Measurements from ENCODE around the gene TCF25.
"Not testable (repeated sequence)": the region's sequence is repeated elsewhere in the genome, so short reads cannot be mapped to it uniquely, and the experiment has no call there.

The TCF25 gene

GRCh38 chr16:89931964-89932363 lies 58.6 kb downstream of the TCF25 start:
- no peak overlapping the region for H3K4me3 ChIP-seq (ENCODE audit: low read length)
- no peak overlapping the region for H3K9ac ChIP-seq (ENCODE audit: low read length)
- no peaks in the 10 kb centered on the region for H3K27me3 ChIP-seq (replicated peaks; ENCODE audit: control insufficient read depth, insufficient read depth, low read length)
- peaks cover 36% of the 10 kb centered on the region for H3K36me3 ChIP-seq (ENCODE audit: control insufficient read depth, insufficient read depth, low read length, severe bottlenecking)
- no peaks in the 10 kb centered on the region for H3K4me1 ChIP-seq (ENCODE audit: control insufficient read depth, insufficient read depth, low read length)
- no peak for DNase-seq (ENCODE audit: low read depth)
- H3K9me3 ChIP-seq (ENCODE audit: control insufficient read depth, low read length): no peaks in the 10 kb centered on the region

GRCh38 chr16:89934019-89934418 lies 60.6 kb downstream of the TCF25 start:
- not testable (repeated sequence) for H3K4me3 ChIP-seq (ENCODE audit: low read length); DNase-seq (ENCODE audit: low read depth); H3K9ac ChIP-seq (ENCODE audit: low read length); H3K27me3 ChIP-seq (replicated peaks; ENCODE audit: control insufficient read depth, insufficient read depth, low read length); H3K4me1 ChIP-seq (ENCODE audit: control insufficient read depth, insufficient read depth, low read length); H3K9me3 ChIP-seq (ENCODE audit: control insufficient read depth, low read length)
- H3K36me3 ChIP-seq (ENCODE audit: control insufficient read depth, insufficient read depth, low read length, severe bottlenecking): peaks cover 36% of the 10 kb centered on the region

- H3K4me1 ChIP-seq (ENCODE audit: control insufficient read depth, insufficient read depth, low read length): no peaks in the 10 kb centered on the region
- no peak overlapping the region for H3K9ac ChIP-seq (ENCODE audit: low read length)
- DNase-seq (ENCODE audit: low read depth): no peak
- no peaks in the 10 kb centered on the region for H3K27me3 ChIP-seq (replicated peaks; ENCODE audit: control insufficient read depth, insufficient read depth, low read length)
- no peak overlapping the region for H3K4me3 ChIP-seq (ENCODE audit: low read length)
- H3K36me3 ChIP-seq (ENCODE audit: control insufficient read depth, insufficient read depth, low read length, severe bottlenecking): peaks cover 36% of the 10 kb centered on the region
- H3K9me3 ChIP-seq (ENCODE audit: control insufficient read depth, low read length): no peaks in the 10 kb centered on the region
Measured at GRCh38 chr16:89934611-89935553, 61.5 kb downstream of the TCF25 start.

- H3K9ac ChIP-seq (ENCODE audit: low read length); H3K9me3 ChIP-seq (ENCODE audit: control insufficient read depth, low read length); H3K4me3 ChIP-seq (ENCODE audit: low read length); H3K27me3 ChIP-seq (replicated peaks; ENCODE audit: control insufficient read depth, insufficient read depth, low read length); DNase-seq (ENCODE audit: low read depth); H3K4me1 ChIP-seq (ENCODE audit: control insufficient read depth, insufficient read depth, low read length): not testable (repeated sequence)
- peaks cover 36% of the 10 kb centered on the region for H3K36me3 ChIP-seq (ENCODE audit: control insufficient read depth, insufficient read depth, low read length, severe bottlenecking)
Measured at GRCh38 chr16:89935620-89936019, 62.2 kb downstream of the TCF25 start.

GRCh38 chr16:89936034-89936433 lies 62.6 kb downstream of the TCF25 start:
- no peaks in the 10 kb centered on the region for H3K4me1 ChIP-seq (ENCODE audit: control insufficient read depth, insufficient read depth, low read length)
- peaks cover 36% of the 10 kb centered on the region for H3K36me3 ChIP-seq (ENCODE audit: control insufficient read depth, insufficient read depth, low read length, severe bottlenecking)
- no peak overlapping the region for H3K9ac ChIP-seq (ENCODE audit: low read length)
- H3K4me3 ChIP-seq (ENCODE audit: low read length): no peak overlapping the region
- DNase-seq (ENCODE audit: low read depth): no peak
- H3K9me3 ChIP-seq (ENCODE audit: control insufficient read depth, low read length): no peaks in the 10 kb centered on the region
- no peaks in the 10 kb centered on the region for H3K27me3 ChIP-seq (replicated peaks; ENCODE audit: control insufficient read depth, insufficient read depth, low read length)

- H3K27me3 ChIP-seq (replicated peaks; ENCODE audit: control insufficient read depth, insufficient read depth, low read length): no peaks in the 10 kb centered on the region
- DNase-seq (ENCODE audit: low read depth): no peak
- H3K4me3 ChIP-seq (ENCODE audit: low read length): no peak overlapping the region
- H3K36me3 ChIP-seq (ENCODE audit: control insufficient read depth, insufficient read depth, low read length, severe bottlenecking): peaks cover 36% of the 10 kb centered on the region
- H3K9me3 ChIP-seq (ENCODE audit: control insufficient read depth, low read length): no peaks in the 10 kb centered on the region
- H3K4me1 ChIP-seq (ENCODE audit: control insufficient read depth, insufficient read depth, low read length): no peaks in the 10 kb centered on the region
- no peak overlapping the region for H3K9ac ChIP-seq (ENCODE audit: low read length)
Measured at GRCh38 chr16:89936508-89936907, 63.1 kb downstream of the TCF25 start.

- no peak overlapping the region for H3K4me3 ChIP-seq (ENCODE audit: low read length)
- H3K9me3 ChIP-seq (ENCODE audit: control insufficient read depth, low read length): no peaks in the 10 kb centered on the region
- DNase-seq (ENCODE audit: low read depth): no peak
- peaks cover 33% of the 10 kb centered on the region for H3K36me3 ChIP-seq (ENCODE audit: control insufficient read depth, insufficient read depth, low read length, severe bottlenecking)
- no peak overlapping the region for H3K9ac ChIP-seq (ENCODE audit: low read length)
- no peaks in the 10 kb centered on the region for H3K27me3 ChIP-seq (replicated peaks; ENCODE audit: control insufficient read depth, insufficient read depth, low read length)
- H3K4me1 ChIP-seq (ENCODE audit: control insufficient read depth, insufficient read depth, low read length): no peaks in the 10 kb centered on the region
Measured at GRCh38 chr16:89936981-89937380, 63.6 kb downstream of the TCF25 start.

GRCh38 chr16:89938175-89938885 lies 64.9 kb downstream of the TCF25 start:
- Histone ChIP-seq H3K9ac (ENCODE audit: low read length) (no peak overlapping the region), H3K4me3 (ENCODE audit: low read length) (no peak overlapping the region), H3K27me3 (replicated peaks; ENCODE audit: control insufficient read depth, insufficient read depth, low read length) (no peaks in the 10 kb centered on the region), H3K4me1 (ENCODE audit: control insufficient read depth, insufficient read depth, low read length) (no peaks in the 10 kb centered on the region), H3K36me3 (ENCODE audit: control insufficient read depth, insufficient read depth, low read length, severe bottlenecking) (peaks cover 24% of the 10 kb centered on the region), H3K9me3 (ENCODE audit: control insufficient read depth, low read length) (no peaks in the 10 kb centered on the region)
- DNase-seq (ENCODE audit: low read depth): no peak

- H3K9ac ChIP-seq (ENCODE audit: low read length): no peak overlapping the region
- H3K9me3 ChIP-seq (ENCODE audit: control insufficient read depth, low read length): no peaks in the 10 kb centered on the region
- H3K27me3 ChIP-seq (replicated peaks; ENCODE audit: control insufficient read depth, insufficient read depth, low read length): peaks cover 7% of the 10 kb centered on the region
- H3K36me3 ChIP-seq (ENCODE audit: control insufficient read depth, insufficient read depth, low read length, severe bottlenecking): no peaks in the 10 kb centered on the region
- H3K4me3 ChIP-seq (ENCODE audit: low read length): no peak overlapping the region
- peaks cover 5% of the 10 kb centered on the region for H3K4me1 ChIP-seq (ENCODE audit: control insufficient read depth, insufficient read depth, low read length)
- no peak for DNase-seq (ENCODE audit: low read depth)
Measured at GRCh38 chr16:89944773-89945172, 71.4 kb downstream of the TCF25 start.

GRCh38 chr16:89945654-89946053 lies 72.3 kb downstream of the TCF25 start:
- no peak for DNase-seq (ENCODE audit: low read depth)
- no peak overlapping the region for H3K4me3 ChIP-seq (ENCODE audit: low read length)
- H3K9ac ChIP-seq (ENCODE audit: low read length): no peak overlapping the region
- H3K9me3 ChIP-seq (ENCODE audit: control insufficient read depth, low read length): no peaks in the 10 kb centered on the region
- H3K27me3 ChIP-seq (replicated peaks; ENCODE audit: control insufficient read depth, insufficient read depth, low read length): peaks cover 7% of the 10 kb centered on the region
- H3K36me3 ChIP-seq (ENCODE audit: control insufficient read depth, insufficient read depth, low read length, severe bottlenecking): no peaks in the 10 kb centered on the region
- H3K4me1 ChIP-seq (ENCODE audit: control insufficient read depth, insufficient read depth, low read length): peaks cover 6% of the 10 kb centered on the region

- H3K27me3 ChIP-seq (replicated peaks; ENCODE audit: control insufficient read depth, insufficient read depth, low read length): peaks cover 7% of the 10 kb centered on the region
- no peaks in the 10 kb centered on the region for H3K9me3 ChIP-seq (ENCODE audit: control insufficient read depth, low read length)
- no peak overlapping the region for H3K9ac ChIP-seq (ENCODE audit: low read length)
- DNase-seq (ENCODE audit: low read depth): no peak
- peaks cover 6% of the 10 kb centered on the region for H3K4me1 ChIP-seq (ENCODE audit: control insufficient read depth, insufficient read depth, low read length)
- H3K36me3 ChIP-seq (ENCODE audit: control insufficient read depth, insufficient read depth, low read length, severe bottlenecking): no peaks in the 10 kb centered on the region
- H3K4me3 ChIP-seq (ENCODE audit: low read length): no peak overlapping the region
Measured at GRCh38 chr16:89946515-89946914, 73.1 kb downstream of the TCF25 start.

All from adipocyte (in vitro differentiated cells).